HEK293T (cell line): ENCODE results near the gene GOLGA6L7.
"Not testable (repeated sequence)": the region's sequence is repeated elsewhere in the genome, so short reads cannot be mapped to it uniquely, and the experiment has no call there.

Experiments used
- ARNT ChIP-seq: fragments of 450-650 bp; IDR thresholded peaks from 2 replicates; pipeline ENCODE4 v1.6.1; 2017; ENCODE audit warnings: mild to moderate bottlenecking
- BHLHE40 ChIP-seq: fragments of 450-650 bp; IDR thresholded peaks from 2 replicates; pipeline ENCODE4 v1.6.1; 2016; ENCODE audit warnings: mild to moderate bottlenecking, moderate library complexity, borderline replicate concordance
- FOXA1 ChIP-seq: fragments of 450-650 bp; IDR thresholded peaks from 2 replicates; pipeline ENCODE4 v1.6.1; 2016; ENCODE audit warnings: mild to moderate bottlenecking
- FOXK2 ChIP-seq: fragments of 450-650 bp; IDR thresholded peaks from 2 replicates; pipeline ENCODE4 v1.6.1; 2016; ENCODE audit warnings: mild to moderate bottlenecking
- NFRKB ChIP-seq: fragments of 450-650 bp; IDR thresholded peaks from 2 replicates; pipeline ENCODE4 v1.6.1; 2016; ENCODE audit warnings: mild to moderate bottlenecking, moderate library complexity
- SP1 ChIP-seq: fragments of 450-650 bp; IDR thresholded peaks from 2 replicates; pipeline ENCODE4 v1.6.1; 2017
- SUZ12 ChIP-seq: fragments of 450-650 bp; IDR thresholded peaks from 2 replicates; pipeline ENCODE4 v1.6.1; 2016; ENCODE audit warnings: mild to moderate bottlenecking

DNA sequence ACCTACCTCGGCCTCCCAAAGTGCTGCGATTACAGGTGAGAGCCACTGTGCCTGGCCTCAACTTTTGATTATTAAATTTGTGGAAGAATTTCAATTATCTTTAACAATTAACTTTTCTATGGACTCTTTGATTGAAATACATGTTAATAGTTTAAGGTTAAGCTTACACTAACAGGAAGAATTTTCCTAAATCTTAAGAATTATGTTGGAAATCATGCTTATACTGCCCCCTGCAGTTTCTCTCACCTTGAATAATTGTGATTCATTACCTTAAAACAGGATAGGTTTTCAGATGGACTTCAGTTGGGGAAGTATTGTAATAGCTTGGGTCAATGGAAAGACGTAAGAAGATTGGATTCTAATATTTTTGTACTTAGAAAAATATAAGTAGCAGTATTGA is 54.2 kb downstream of the GOLGA6L7 start:
- TF ChIP-seq SUZ12, FOXK2, SP1, FOXA1, NFRKB, BHLHE40, ARNT: not testable (repeated sequence)
